HG03025 (cell line): ENCODE data around the gene PEX14.

ENCODE experiments used
- ATAC-seq: cut with Tn5 transposase; IDR thresholded peaks from one replicate; pipeline ENCODE4 v1.9.1; 2021; ENCODE audit warnings: mild to moderate bottlenecking, moderate library complexity; ENCODE audit not compliant: unreplicated experiment, low FRiP score

PEX14 gene

DNA sequence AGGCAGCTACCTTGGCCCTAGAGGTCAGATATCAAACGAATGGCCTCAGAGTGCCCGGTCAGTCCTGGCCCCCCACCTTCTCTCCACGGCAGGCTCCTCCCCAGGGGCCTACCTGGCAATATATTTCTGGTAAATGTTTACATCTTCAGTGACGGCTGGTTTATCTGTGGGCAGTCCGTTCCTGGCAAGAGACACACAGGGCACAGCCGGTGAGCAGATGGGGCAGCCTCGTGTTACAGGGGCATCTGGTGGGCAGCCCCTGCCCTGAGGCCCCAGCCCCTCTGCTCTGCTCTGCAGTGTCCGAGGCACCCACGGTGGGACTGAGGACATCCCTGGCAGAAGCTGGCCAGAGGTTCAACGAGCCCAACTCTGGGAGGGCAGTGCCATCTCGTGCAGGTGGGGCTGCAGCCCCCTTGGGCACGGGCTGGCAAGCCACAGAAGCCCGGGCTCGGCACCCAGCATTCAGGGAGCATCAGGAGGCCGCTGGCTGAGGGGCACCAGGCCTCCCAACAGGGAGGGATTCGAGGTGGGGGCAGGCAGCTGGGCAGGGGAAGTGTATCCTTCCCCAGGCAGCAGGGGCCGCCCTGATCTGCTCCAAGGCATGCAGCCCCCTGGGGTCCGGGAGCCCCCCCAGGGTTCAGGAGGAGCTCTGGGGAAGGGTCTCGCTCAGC is 183.8 kb downstream of the PEX14 start:
- no peak for ATAC-seq

- no peak for ATAC-seq
Observed at GRCh38 chr1:10659218-10659617, 184.5 kb downstream of the PEX14 start.

DNA sequence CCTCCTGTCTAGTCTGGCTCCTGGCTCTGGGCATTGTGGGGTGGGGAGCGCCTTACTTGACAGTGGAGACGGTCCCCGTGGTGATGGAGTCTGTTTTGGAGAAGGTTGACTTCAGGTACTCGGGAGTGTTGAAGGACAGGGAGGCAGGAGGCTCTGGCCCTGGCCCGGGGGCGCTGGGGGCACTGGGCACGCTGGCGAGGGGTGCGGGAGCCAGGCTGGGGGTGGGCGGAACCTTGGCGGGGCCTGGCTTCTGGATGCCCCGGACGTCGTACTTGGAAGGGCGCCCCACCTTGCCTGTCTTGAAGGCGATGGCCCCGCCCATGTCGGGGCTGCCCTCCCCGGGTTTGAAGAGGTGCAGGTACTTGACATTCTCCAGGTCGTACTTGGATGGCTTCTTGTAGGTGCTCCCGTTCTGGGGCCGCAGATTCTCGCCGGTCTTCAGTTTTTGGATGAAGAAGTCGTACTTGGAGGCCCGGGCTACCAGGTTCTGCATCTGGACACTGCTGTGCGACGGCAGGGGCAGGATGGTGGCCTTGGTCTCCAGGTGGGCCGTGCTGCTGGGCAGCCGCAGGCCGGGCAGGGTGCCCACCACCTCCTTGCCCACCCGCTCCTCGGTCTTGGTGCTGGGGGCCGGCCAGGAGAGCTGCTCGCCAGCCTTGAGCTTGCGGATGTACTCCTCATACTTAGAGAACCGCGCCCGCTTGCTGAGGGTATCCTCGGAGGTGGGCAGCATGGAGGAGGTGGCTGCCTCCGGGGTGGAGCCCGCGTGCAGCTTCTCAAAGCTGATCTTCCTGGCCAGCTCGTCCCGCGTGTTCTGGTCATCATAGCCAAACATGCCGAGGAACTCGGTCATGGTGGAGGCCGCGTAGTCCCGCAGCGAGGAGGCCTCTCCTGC is 185.1 kb downstream of the PEX14 start:
- ATAC-seq, result no peak

DNA sequence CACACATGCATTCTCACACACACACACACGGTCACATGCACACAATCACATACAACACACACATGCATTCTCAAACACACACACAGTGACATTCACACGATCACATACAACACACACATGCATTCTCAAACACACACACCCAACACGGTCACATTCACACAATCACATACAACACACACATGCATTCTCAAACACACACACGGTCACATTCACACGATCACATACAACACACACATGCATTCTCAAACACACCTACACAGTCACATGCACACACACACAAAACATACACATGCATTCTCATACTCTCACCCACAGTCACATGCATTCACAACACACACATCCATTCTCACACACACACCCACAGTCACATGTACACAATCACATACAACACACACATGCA is 186.7 kb downstream of the PEX14 start:
- ATAC-seq, result no peak

GRCh38 chr1:10662090-10662688 is 187.4 kb downstream of the PEX14 start:
- no peak for ATAC-seq

GRCh38 chr1:10662824-10663677 is 188.3 kb downstream of the PEX14 start:
- ATAC-seq, result no peak

- no peak for ATAC-seq
Observed at GRCh38 chr1:10663678-10664035, 188.9 kb downstream of the PEX14 start.

- ATAC-seq, result no peak
Observed at GRCh38 chr1:10664251-10664650, 189.5 kb downstream of the PEX14 start.

- ATAC-seq, result no peak
Observed at GRCh38 chr1:10665226-10665625, 190.5 kb downstream of the PEX14 start.

GRCh38 chr1:10665930-10666850 is 191.4 kb downstream of the PEX14 start:
- ATAC-seq, result no peak

GRCh38 chr1:10667861-10668761 is 193.4 kb downstream of the PEX14 start:
- ATAC-seq, result no peak

GRCh38 chr1:10669570-10669969 is 194.8 kb downstream of the PEX14 start:
- no peak for ATAC-seq

- ATAC-seq, result no peak
Observed at GRCh38 chr1:10670190-10670589, 195.4 kb downstream of the PEX14 start.

GRCh38 chr1:10671090-10671489 is 196.3 kb downstream of the PEX14 start:
- ATAC-seq, result no peak

- no peak for ATAC-seq
Observed at GRCh38 chr1:10671622-10672342, 197.0 kb downstream of the PEX14 start.

GRCh38 chr1:10672343-10673050 is 197.7 kb downstream of the PEX14 start:
- no peak for ATAC-seq

DNA sequence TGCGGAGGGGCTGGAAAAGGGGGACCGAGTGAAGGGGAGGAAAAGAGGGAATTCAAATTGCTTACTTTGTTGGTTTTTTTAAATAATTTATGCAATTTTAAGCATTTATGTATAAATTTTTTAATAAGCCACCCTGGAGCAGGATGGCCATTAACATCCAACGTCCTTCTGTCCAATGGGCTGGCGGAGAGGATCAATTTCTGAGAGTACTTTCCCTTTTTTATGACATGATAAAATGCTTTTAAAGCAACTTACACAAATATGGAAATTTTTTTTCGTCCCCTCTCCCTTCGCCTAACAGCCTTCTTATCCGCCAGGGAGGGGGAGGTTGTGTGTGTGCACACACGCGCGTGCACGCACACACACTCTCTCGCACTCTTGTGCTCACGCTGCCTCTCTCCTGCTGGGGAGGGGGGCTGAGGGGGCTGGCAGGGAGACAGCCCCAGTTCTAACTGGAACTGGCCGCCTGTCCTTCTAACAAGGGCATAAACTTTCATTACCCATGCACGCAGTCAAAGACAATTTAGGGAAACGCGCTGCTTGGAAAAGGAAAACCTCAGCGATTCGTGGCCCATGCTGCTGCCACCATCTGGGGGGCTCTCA is 198.5 kb downstream of the PEX14 start:
- no peak for ATAC-seq
